Progenitor cell of endocrine pancreas (in vitro differentiated cells): ENCODE results near the gene GARS1. TPM values are rescaled to one million over a fixed set of nuclear protein-coding genes. Genes with fewer than 3 reads are reported as not detected.

ENCODE experiments used
- DNase-seq: peaks from one replicate; pipeline ENCODE4 v3.0.0; 2021; ENCODE audit warnings: low spot score; ENCODE audit not compliant: unreplicated experiment
- H3K27ac Mint-ChIP-seq: 2 replicates; pipeline ENCODE4 v1.8.0; 2021; ENCODE audit warnings: mild to moderate bottlenecking, moderate library complexity, mixed read lengths
- H3K27me3 Mint-ChIP-seq: 2 replicates; pipeline ENCODE4 v1.8.0; 2021; ENCODE audit warnings: mixed read lengths
- H3K36me3 Mint-ChIP-seq: 2 replicates; pipeline ENCODE4 v1.8.0; 2022; ENCODE audit warnings: mixed read lengths; ENCODE audit not compliant: insufficient read depth
- H3K4me1 Mint-ChIP-seq: 2 replicates; pipeline ENCODE4 v1.8.0; 2021; ENCODE audit warnings: low read depth, mixed read lengths
- H3K4me3 Mint-ChIP-seq: 2 replicates; pipeline ENCODE4 v1.8.0; 2021; ENCODE audit warnings: low read depth, mild to moderate bottlenecking, moderate library complexity, mixed read lengths
- H3K9me3 Mint-ChIP-seq: 2 replicates; pipeline ENCODE4 v1.8.0; 2021; ENCODE audit warnings: low read depth, mixed read lengths
- CTCF ChIP-seq: fragments of 200-600 bp; sonication (generic); IDR thresholded peaks from one replicate; pipeline ENCODE4 v1.5.0; 2021; ENCODE audit warnings: antibody characterized with exemption, mild to moderate bottlenecking; ENCODE audit not compliant: unreplicated experiment
- total RNA-seq: library from RNA; stranded (reverse); gene quantifications from 2 replicates; pipeline ENCODE4 v1.2.1, GENCODE V29; 2021

The GARS1 gene
- total RNA-seq, 1 donor from 2014 or later, result 117 TPM

DNA sequence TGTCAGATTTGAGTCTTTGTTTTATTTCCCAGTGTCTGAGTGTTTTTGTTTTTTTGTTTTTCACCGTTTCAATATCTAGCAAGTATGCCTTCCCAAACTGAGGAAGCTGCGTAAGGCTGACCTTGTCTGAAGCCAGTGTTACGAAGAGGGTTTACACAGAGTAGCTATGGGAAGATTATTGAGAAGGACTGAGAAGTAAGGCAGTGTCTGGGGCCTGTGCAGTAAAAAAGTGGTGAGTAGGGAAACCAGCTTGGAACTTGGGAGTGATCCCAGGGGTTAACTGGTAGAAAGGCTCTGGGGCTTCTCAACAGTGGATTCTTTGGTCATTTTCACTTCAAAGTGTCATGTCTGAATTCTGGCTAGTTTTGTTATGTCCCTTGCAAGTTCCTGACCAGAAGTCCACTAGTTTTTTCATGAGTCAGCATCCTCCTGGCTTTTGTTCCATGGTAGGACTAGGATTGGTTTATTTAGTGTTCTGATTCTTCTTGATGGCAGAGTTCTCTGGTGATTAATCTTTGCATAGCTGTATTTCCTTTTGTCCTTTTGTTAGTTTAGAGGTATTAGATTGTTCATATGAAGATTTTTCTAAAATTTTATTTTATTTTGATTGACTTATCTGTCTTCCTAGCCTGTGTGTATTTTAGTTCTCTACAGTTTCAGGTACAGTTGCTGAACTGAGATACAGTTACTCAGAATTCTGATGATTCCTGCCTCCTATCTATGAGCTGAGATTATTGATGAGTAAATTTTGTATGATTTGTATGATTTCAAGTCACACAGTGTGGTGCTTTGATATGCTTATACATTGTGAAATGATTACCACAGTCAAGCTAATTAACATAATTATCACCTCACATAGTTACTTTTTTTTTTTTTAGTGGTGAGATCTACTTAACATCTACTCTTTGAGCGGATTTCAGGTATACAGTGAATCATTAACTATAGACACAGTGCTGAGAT lies 19.0 kb downstream of the GARS1 start:
- no peak for TF ChIP-seq CTCF
- no peaks in the 10 kb centered on the region for H3K4me1 Mint-ChIP-seq

DNA sequence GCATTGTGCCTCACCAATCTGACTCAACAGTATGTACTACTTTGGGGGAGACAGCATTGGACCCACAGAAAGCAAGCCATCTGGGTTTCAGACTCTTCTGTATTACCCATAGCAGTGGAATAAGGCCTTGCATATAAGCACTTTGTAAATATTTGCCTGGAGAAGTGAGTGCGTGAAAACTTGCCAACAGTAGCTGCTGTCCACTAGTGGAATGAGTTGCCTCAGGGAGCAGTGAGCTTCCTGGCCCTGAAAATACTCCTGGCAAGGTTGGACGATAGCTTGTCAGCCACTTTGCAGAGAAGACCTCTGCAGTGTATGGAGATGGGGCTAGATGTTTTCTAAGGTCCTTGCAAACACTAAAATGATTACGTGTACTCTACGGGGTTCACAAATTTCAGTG lies 21.6 kb downstream of the GARS1 start:
- TF ChIP-seq CTCF, result no peak
- no peak for DNase-seq
- H3K4me1 Mint-ChIP-seq, result no peaks in the 10 kb centered on the region
- peaks cover 36% of the 10 kb centered on the region for H3K36me3 Mint-ChIP-seq
- H3K9me3 Mint-ChIP-seq, result no peaks in the 10 kb centered on the region
- H3K4me3 Mint-ChIP-seq, result no peak overlapping the region
- H3K27ac Mint-ChIP-seq, result no peak overlapping the region
- no peaks in the 10 kb centered on the region for H3K27me3 Mint-ChIP-seq

More for the DNA sequence above, 19.0 kb downstream of the GARS1 start:
- no peak for DNase-seq
- H3K27ac Mint-ChIP-seq, result peak overlapping the region; percentile 84
- H3K9me3 Mint-ChIP-seq, result no peaks in the 10 kb centered on the region
- H3K4me3 Mint-ChIP-seq, result no peak overlapping the region
- no peaks in the 10 kb centered on the region for H3K27me3 Mint-ChIP-seq
- H3K36me3 Mint-ChIP-seq, result peaks cover 37% of the 10 kb centered on the region

DNA sequence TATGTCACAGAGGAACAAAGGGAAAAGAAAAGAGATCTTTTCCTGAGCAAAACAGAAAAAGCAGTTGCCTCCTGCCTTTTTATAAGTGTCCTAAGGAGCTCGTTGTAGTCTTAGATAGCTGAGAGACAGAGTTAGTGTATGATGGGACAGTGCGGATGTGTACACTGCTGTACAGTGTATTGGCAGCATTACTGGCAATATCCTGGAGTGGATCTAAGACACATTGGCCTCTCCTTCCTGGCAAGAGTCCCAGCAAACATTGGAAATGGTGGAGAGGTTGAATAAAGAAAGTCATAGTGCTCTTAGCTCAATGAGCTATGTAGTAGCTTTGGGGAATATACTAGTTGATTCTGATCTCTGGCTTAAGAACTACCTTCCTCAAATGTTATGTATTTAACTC lies 22.7 kb downstream of the GARS1 start:
- Mint-ChIP-seq H3K27ac (no peak overlapping the region), H3K27me3 (no peaks in the 10 kb centered on the region), H3K36me3 (peaks cover 40% of the 10 kb centered on the region), H3K4me3 (no peak overlapping the region), H3K4me1 (no peaks in the 10 kb centered on the region), H3K9me3 (no peaks in the 10 kb centered on the region)
- no peak for TF ChIP-seq CTCF
- no peak for DNase-seq

- Mint-ChIP-seq H3K4me3 (no peak overlapping the region), H3K9me3 (no peaks in the 10 kb centered on the region), H3K4me1 (no peaks in the 10 kb centered on the region), H3K27me3 (no peaks in the 10 kb centered on the region), H3K36me3 (peaks cover 37% of the 10 kb centered on the region), H3K27ac (no peak overlapping the region)
- no peak for TF ChIP-seq CTCF
- no peak for DNase-seq
Measured at GRCh38 chr7:30618080-30618676, 23.5 kb downstream of the GARS1 start.

DNA sequence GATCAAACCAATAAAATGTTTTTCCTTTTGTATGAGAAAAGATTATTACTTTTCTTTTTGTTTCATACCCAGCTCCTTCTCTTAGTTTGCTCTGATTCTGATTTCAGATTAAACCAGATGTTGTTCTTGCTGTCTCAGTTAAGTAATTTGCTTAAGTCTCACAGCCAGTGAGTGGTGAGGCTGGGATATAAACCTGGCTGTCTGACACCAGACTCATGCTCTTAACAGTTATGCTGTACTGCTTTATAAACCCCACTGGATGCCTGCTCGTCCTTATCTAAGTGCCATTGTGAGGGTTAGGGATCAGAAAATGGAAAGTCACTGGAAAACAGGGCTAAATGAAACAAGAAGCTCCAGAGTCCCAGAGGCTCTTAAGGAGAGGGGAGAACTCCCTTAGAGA lies 24.3 kb downstream of the GARS1 start:
- no peak for TF ChIP-seq CTCF
- peaks cover 33% of the 10 kb centered on the region for H3K36me3 Mint-ChIP-seq
- H3K27ac Mint-ChIP-seq, result no peak overlapping the region

More for the DNA sequence above, 24.3 kb downstream of the GARS1 start:
- Mint-ChIP-seq H3K4me1 (no peaks in the 10 kb centered on the region), H3K27me3 (no peaks in the 10 kb centered on the region), H3K9me3 (no peaks in the 10 kb centered on the region), H3K4me3 (no peak overlapping the region)
- DNase-seq, result no peak
